ENCODE results near the gene KCNG4.

- TF ChIP-seq, protein P1, sequence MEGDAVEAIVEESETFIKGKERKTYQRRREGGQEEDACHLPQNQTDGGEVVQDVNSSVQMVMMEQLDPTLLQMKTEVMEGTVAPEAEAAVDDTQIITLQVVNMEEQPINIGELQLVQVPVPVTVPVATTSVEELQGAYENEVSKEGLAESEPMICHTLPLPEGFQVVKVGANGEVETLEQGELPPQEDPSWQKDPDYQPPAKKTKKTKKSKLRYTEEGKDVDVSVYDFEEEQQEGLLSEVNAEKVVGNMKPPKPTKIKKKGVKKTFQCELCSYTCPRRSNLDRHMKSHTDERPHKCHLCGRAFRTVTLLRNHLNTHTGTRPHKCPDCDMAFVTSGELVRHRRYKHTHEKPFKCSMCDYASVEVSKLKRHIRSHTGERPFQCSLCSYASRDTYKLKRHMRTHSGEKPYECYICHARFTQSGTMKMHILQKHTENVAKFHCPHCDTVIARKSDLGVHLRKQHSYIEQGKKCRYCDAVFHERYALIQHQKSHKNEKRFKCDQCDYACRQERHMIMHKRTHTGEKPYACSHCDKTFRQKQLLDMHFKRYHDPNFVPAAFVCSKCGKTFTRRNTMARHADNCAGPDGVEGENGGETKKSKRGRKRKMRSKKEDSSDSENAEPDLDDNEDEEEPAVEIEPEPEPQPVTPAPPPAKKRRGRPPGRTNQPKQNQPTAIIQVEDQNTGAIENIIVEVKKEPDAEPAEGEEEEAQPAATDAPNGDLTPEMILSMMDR (IDR thresholded peaks at IDR 0.05), result no peak
- TF ChIP-seq POLR2A (IDR thresholded peaks at IDR 0.05), result no peak
Observed at GRCh38 chr16:84282533-84282932, 42.7 kb upstream of the KCNG4 start.
